CD4-positive, alpha-beta T cell (primary cell): ENCODE results near the gene KPNA1. TPM values are rescaled to one million over a fixed set of nuclear protein-coding genes. Genes with fewer than 3 reads are reported as not detected.

Source experiments
- ATAC-seq: fragments of 200-7000 bp; cut with Tn5 transposase; one replicate; pipeline ENCODE4 v1.10.0; 2022; ENCODE audit warnings: mild to moderate bottlenecking; ENCODE audit not compliant: poor library complexity
- CTCF ChIA-PET: fragments of 350-600 bp; sonication (Branson Sonifier 250); formaldehyde crosslinking; loops from one replicate; lab custom pipeline; 2021; ENCODE audit warnings: antibody characterized with exemption, inconsistent platforms; lab: Charles Lee
- POLR2A ChIA-PET: fragments of 350-600 bp; sonication (Branson Sonifier 250); formaldehyde crosslinking; loops from one replicate; lab custom pipeline; 2021; ENCODE audit warnings: antibody characterized with exemption, inconsistent platforms; lab: Charles Lee
- DNase-seq, 14 experiments: peaks; one replicate each; pipeline ENCODE4 v3.0.0-alpha.2; 2013 to 2020; ENCODE audit warnings: mixed read lengths in 2 of 14
- H3K27ac ChIP-seq, 2 donors: one replicate each; pipeline versions ENCODE4 v1.5.1 to v1.7.0; 2013; ENCODE audit warnings: low read length in 2 of 2, low read depth in 1 of 2, mild to moderate bottlenecking in 1 of 2
- H3K27me3 ChIP-seq, 2 experiments: 1 replicate in 1 of 2; 2 replicates in 1 of 2; pipeline versions ENCODE4 v1.6.1 to v1.7.0; 2013; ENCODE audit warnings: low read length in 2 of 2, control low read depth in 1 of 2, mild to moderate bottlenecking in 1 of 2, moderate library complexity in 1 of 2; ENCODE audit not compliant: insufficient read depth in 2 of 2, control insufficient read depth in 1 of 2
- H3K36me3 ChIP-seq: one replicate; pipeline ENCODE4 v1.6.1; 2013; ENCODE audit warnings: low read length, control low read depth; ENCODE audit not compliant: insufficient read depth
- H3K4me1 ChIP-seq: one replicate; pipeline ENCODE4 v1.6.1; 2013; ENCODE audit warnings: low read length, control low read depth; ENCODE audit not compliant: insufficient read depth
- H3K4me3 ChIP-seq: one replicate; pipeline ENCODE4 v1.5.1; 2013; ENCODE audit warnings: mild to moderate bottlenecking, low read length, moderate library complexity
- H3K9me3 ChIP-seq, 2 experiments: 1 replicate in 1 of 2; 2 replicates in 1 of 2; pipeline versions ENCODE4 v1.6.1 to v1.7.0; 2013; ENCODE audit warnings: low read length in 2 of 2, mild to moderate bottlenecking in 2 of 2, control low read depth in 1 of 2, moderate library complexity in 1 of 2; ENCODE audit not compliant: control insufficient read depth in 1 of 2, insufficient read depth in 1 of 2
- H3K27ac Mint-ChIP-seq: one replicate; pipeline ENCODE4 v1.8.0; 2020; ENCODE audit warnings: mixed read lengths
- H3K27me3 Mint-ChIP-seq: one replicate; pipeline ENCODE4 v1.8.0; 2021; ENCODE audit warnings: mixed read lengths
- H3K36me3 Mint-ChIP-seq: one replicate; pipeline ENCODE4 v1.8.0; 2021; ENCODE audit warnings: low read depth, mixed read lengths
- H3K4me1 Mint-ChIP-seq: one replicate; pipeline ENCODE4 v1.8.0; 2021; ENCODE audit warnings: low read depth, mixed read lengths
- H3K4me3 Mint-ChIP-seq: one replicate; pipeline ENCODE4 v1.8.0; 2020; ENCODE audit warnings: mild to moderate bottlenecking, mixed read lengths
- H3K9me3 Mint-ChIP-seq: one replicate; pipeline ENCODE4 v1.8.0; 2020; ENCODE audit warnings: mixed read lengths
- CTCF ChIP-seq: fragments of 200-600 bp; IDR thresholded peaks from one replicate; pipeline ENCODE4 v1.8.0; 2022; ENCODE audit warnings: antibody characterized with exemption, mild to moderate bottlenecking
- intact Hi-C, 2 experiments: fragments of 100-400 bp; cut with DNase I in 1 of 2; cut with micrococcal nuclease in 1 of 2; formaldehyde crosslinking; loops; one replicate each; pipeline versions ENCODE4 v1.15.1 to v1.9.0; 2023 to 2025; cut with DNase I, micrococcal nuclease
- total RNA-seq, 174 experiments: library from RNA in 2 of 174; stranded (reverse) in 2 of 174; gene quantifications; one replicate each; pipeline ENCODE4 v1.2.3 and lab custom pipeline; 2021 to 2026

Gene KPNA1
- total RNA-seq, 2 experiments from 2014 or later, result 46.2 to 49.8 TPM

GRCh38 chr3:122382888-122383666 is 131.7 kb downstream of the KPNA1 start, which contains the start of gene MIX23:
MIX23 (minus strand) TSS chr3:122383231; CDS start chr3:122383224, 7 bp downstream.
- Histone ChIP-seq H3K27ac (peak within 1 kb of the TSS; percentile 61 to 71), H3K4me1 (peaks cover 17% of the 10 kb centered on the region), H3K27me3 (no peaks in the 10 kb centered on the region), H3K9me3 (no peaks in the 10 kb centered on the region), H3K4me3 (peak within 1 kb of the TSS; percentile 76), H3K36me3 (peaks cover 4% of the 10 kb centered on the region)
- Mint-ChIP-seq H3K36me3 (peaks cover 30% of the 10 kb centered on the region), H3K27ac (peak within 1 kb of the TSS; percentile 87), H3K4me3 (peak within 1 kb of the TSS; percentile 94), H3K9me3 (no peaks in the 10 kb centered on the region), H3K4me1 (peaks cover 49% of the 10 kb centered on the region), H3K27me3 (no peaks in the 10 kb centered on the region)
- no peak for TF ChIP-seq CTCF
- intact Hi-C loops, result loop anchor here (2.0 to 10.0 kb wide), 10 partner anchors 34 to 1204 kb away; partner anchors contain the start of genes GOLGB1 (in 2 of the 2), DTX3L (in 1 of the 2), EAF2 (in 1 of the 2) and HACD2 (in 1 of the 2)
- peak; percentile 54 for ATAC-seq
- CTCF ChIA-PET, result interaction anchor here (0.8 to 2.6 kb wide), 7 partner anchors 10 to 722 kb away, joined by 3 to 21 read pairs (median 6); partner anchors contain the start of genes HCLS1 and KPNA1
- POLR2A ChIA-PET, result interaction anchor here (0.8 to 2.9 kb wide), 12 partner anchors 10 to 1202 kb away, joined by 3 to 102 read pairs (median 10); partner anchors contain the start of genes EAF2, HACD2, HCLS1 and HSPBAP1
- DNase-seq, result peak; percentile 69 to 90 (median 80)

- H3K27me3 Mint-ChIP-seq, result no peaks in the 10 kb centered on the region
- ChIA-PET CTCF (no interaction called here), POLR2A (no interaction called here)
- intact Hi-C loops, result no loop called here
- no peak overlapping the region for H3K27ac ChIP-seq
- ATAC-seq, result no peak
- no peak for TF ChIP-seq CTCF
- peaks cover 4% of the 10 kb centered on the region for H3K4me1 ChIP-seq
- H3K4me3 Mint-ChIP-seq, result no peak overlapping the region
- no peaks in the 10 kb centered on the region for H3K9me3 ChIP-seq
- H3K9me3 Mint-ChIP-seq, result no peaks in the 10 kb centered on the region
- no peak overlapping the region for H3K4me3 ChIP-seq
- peaks cover 19% of the 10 kb centered on the region for H3K4me1 Mint-ChIP-seq
- H3K36me3 ChIP-seq, result peaks cover 5% of the 10 kb centered on the region
- no peaks in the 10 kb centered on the region for H3K27me3 ChIP-seq
- no peak overlapping the region for H3K27ac Mint-ChIP-seq
- no peak for DNase-seq
- peaks cover 19% of the 10 kb centered on the region for H3K36me3 Mint-ChIP-seq
Observed at GRCh38 chr3:122377975-122378374, 136.8 kb downstream of the KPNA1 start.

- no peaks in the 10 kb centered on the region for H3K4me1 ChIP-seq
- H3K36me3 ChIP-seq, result peaks cover 21% of the 10 kb centered on the region
- H3K9me3 ChIP-seq, result no peaks in the 10 kb centered on the region
- H3K27me3 Mint-ChIP-seq, result no peaks in the 10 kb centered on the region
- intact Hi-C loops, result no loop called here
- H3K27ac ChIP-seq, result no peak overlapping the region
- H3K4me1 Mint-ChIP-seq, result peaks cover 6% of the 10 kb centered on the region
- ChIA-PET CTCF (no interaction called here), POLR2A (no interaction called here)
- no peak for TF ChIP-seq CTCF
- H3K27ac Mint-ChIP-seq, result no peak overlapping the region
- no peaks in the 10 kb centered on the region for H3K9me3 Mint-ChIP-seq
- H3K4me3 Mint-ChIP-seq, result no peak overlapping the region
- DNase-seq (no peak), ATAC-seq (no peak)
- no peaks in the 10 kb centered on the region for H3K27me3 ChIP-seq
- peaks cover 38% of the 10 kb centered on the region for H3K36me3 Mint-ChIP-seq
- H3K4me3 ChIP-seq, result no peak overlapping the region
Observed at GRCh38 chr3:122374034-122374433, 140.7 kb downstream of the KPNA1 start.

Other genes starting within 250 kb of the KPNA1 start
- gene CSTA, start 189.7 kb downstream of the KPNA1 start, total RNA-seq, result 1 to 10 TPM; 1.2 to 1.4 TPM
- gene MIX23, start 131.7 kb downstream of the KPNA1 start, total RNA-seq, result 10 to 100 TPM; 12.4 to 17.5 TPM
- gene FAM162A, start 130.8 kb downstream of the KPNA1 start, total RNA-seq, result 10 to 100 TPM; 32.8 to 34.6 TPM
- gene WDR5B, start 98.9 kb downstream of the KPNA1 start, total RNA-seq, result 1 to 10 TPM; 2.3 to 2.4 TPM
- 10 to 100 TPM; 13.2 to 14.4 TPM for gene PARP9, start 49.4 kb upstream of the KPNA1 start, total RNA-seq
- 10 to 100 TPM; 15.4 to 18.6 TPM for gene DTX3L, start 49.4 kb upstream of the KPNA1 start, total RNA-seq
- 10 to 100 TPM; 41.6 to 41.8 TPM for gene PARP15, start 62.7 kb upstream of the KPNA1 start, total RNA-seq
- 10 to 100 TPM; 29.0 to 31.6 TPM for gene PARP14, start 165.9 kb upstream of the KPNA1 start, total RNA-seq